Measurements from ENCODE around the gene BCKDK.

- no peak for TF ChIP-seq ZFP37 (tag by site-specific recombination; IDR thresholded peaks at IDR 0.05)
- no peak for TF ChIP-seq CTCF (tag by site-specific recombination; IDR thresholded peaks at IDR 0.05)
- no peak for TF ChIP-seq ZNF311 (tag by site-specific recombination; IDR thresholded peaks at IDR 0.05; ENCODE audit: borderline replicate concordance)
- no peak for TF ChIP-seq ZNF157 (tag by site-specific recombination; IDR thresholded peaks at IDR 0.05)
These were observed 15.9 kb upstream of the BCKDK start for GRCh38 chr16:31092330-31092729.

All from HEK293 (cell line).